Heart left ventricle (tissue), 16 donors: ENCODE measurements around the gene WBP1. TPM values are rescaled to one million over a fixed set of nuclear protein-coding genes. Genes with fewer than 3 reads are reported as not detected.
A peak's percentile ranks its signal among the peaks of the same experiment; 100 is the strongest.
"Not testable (repeated sequence)": the region's sequence is repeated elsewhere in the genome, so short reads cannot be mapped to it uniquely, and the experiment has no call there.

Experiments
- ATAC-seq, 4 donors: fragments of 200-7000 bp; cut with Tn5 transposase; one replicate each; pipeline ENCODE4 v1.9.1; 2020 to 2022; ENCODE audit warnings: moderate library complexity in 4 of 4, mild to moderate bottlenecking in 3 of 4, moderate number of reproducible peaks in 1 of 4
- DNase-seq, 5 donors: peaks; one replicate each; pipeline ENCODE4 v3.0.0-alpha.2; 2020
- H3K27ac ChIP-seq, 12 donors: fragments of 200-600 bp; sonication (generic) in 4 of 12; one replicate each; pipeline versions ENCODE4 v1.5.0 to v1.8.0; 2016 to 2022; ENCODE audit warnings: mild to moderate bottlenecking in 2 of 12
- H3K27me3 ChIP-seq, 9 donors: fragments of 200-600 bp; sonication (generic) in 2 of 9; one replicate each; pipeline versions ENCODE4 v1.5.1 to v1.8.0; 2016 to 2022; ENCODE audit warnings: mild to moderate bottlenecking in 3 of 9
- H3K36me3 ChIP-seq, 9 donors: fragments of 200-600 bp; sonication (generic) in 2 of 9; one replicate each; pipeline versions ENCODE4 v1.5.0 to v1.8.0; 2018 to 2022; ENCODE audit warnings: mild to moderate bottlenecking in 2 of 9
- H3K4me1 ChIP-seq, 12 donors: fragments of 200-600 bp; sonication (generic) in 4 of 12; one replicate each; pipeline versions ENCODE4 v1.5.0 to v1.8.0; 2016 to 2022; ENCODE audit warnings: mild to moderate bottlenecking in 3 of 12
- H3K4me3 ChIP-seq, 12 donors: fragments of 200-600 bp; sonication (generic) in 4 of 12; one replicate each; pipeline versions ENCODE4 v1.5.0 to v1.8.0; 2017 to 2022; ENCODE audit warnings: mild to moderate bottlenecking in 9 of 12, moderate library complexity in 4 of 12
- H3K9me3 ChIP-seq, 12 donors: fragments of 200-600 bp; sonication (generic) in 4 of 12; one replicate each; pipeline versions ENCODE4 v1.5.0 to v1.8.0; 2016 to 2022; ENCODE audit warnings: mild to moderate bottlenecking in 1 of 12
- CTCF ChIP-seq, 12 donors: fragments of 200-600 bp; sonication (generic) in 4 of 12; IDR thresholded peaks; one replicate each; pipeline versions ENCODE4 v1.5.0 to v1.8.0; 2018 to 2022; ENCODE audit warnings: antibody characterized with exemption in 12 of 12, mild to moderate bottlenecking in 5 of 12
- POLR2A ChIP-seq, 2 donors: fragments of 450-650 bp; IDR thresholded peaks; one replicate each; pipeline ENCODE4 v1.6.1; 2017; ENCODE audit warnings: antibody characterized with exemption in 2 of 2, mild to moderate bottlenecking in 2 of 2, moderate library complexity in 2 of 2
- WGBS, 4 donors: extraction: QIAGEN DNeasy Blood & Tissue Kit in 2 of 4; methylation state at CpG; one replicate each; pipeline versions ENCODE4 v1.1.5 to v1.1.7; 2013 to 2018; 5-methylcytosine and 5-hydroxymethylcytosine counted together
- intact Hi-C, 10 donors: fragments of 100-400 bp; cut with DNase I; formaldehyde crosslinking; loops; one replicate each; pipeline versions ENCODE4 v1.11.1 to v1.14.2; 2022
- polyA plus RNA-seq, 2 donors: library from polyadenylated mRNA; stranded (reverse); fragments of 200-250 nt; gene quantifications; one replicate each; pipeline ENCODE4 v1.2.3, GENCODE V29; 2013
- total RNA-seq, 9 donors: library from RNA; depleted of rRNA in 2 of 9; stranded (reverse); fragments of >200 nt in 2 of 9; fragmentation: NEBNext Ultra II Directional in 3 of 9; extraction: Animal tissue kit (Norgen Biotek cat#: 25700) in 3 of 9; gene quantifications; one replicate each; pipeline versions ENCODE4 v1.1.0 to v1.2.4, GENCODE V29; 2016 to 2023
- donor health status: ischemic (EF 13 %, LVEDD 7.1; RV severe dilation, severe dysfunction).
- donor health status: healthy with polysubstance abuse.
- donor health status: DM: no; HTN: yes; CAD: no.
- donor health status: DM: no; HTN: no; CAD: no.
- donor health status: ischemic (EF 25% LVEDD 6.9; RV normal size, moderate dysfunction).
- donor health status: ischemic (EF 25% LVEDD 5.7; RV mildly dilated, moderate dysfunction).
- donor health status: healthy.
- donor health status: DM: yes; HTN: yes; CAD: no.
- donor health status: ischemic (EF 35%, LVEDD 5.7; RV mildly dilated, moderate dysfunction).
- donor health status: nonischemic (EF 11% LVEDD 7.7; RV severe dilation, severe dysfunction).
- donor health status: DM: yes; HTN: yes; CAD: no.
- donor health status: PGD.
- donor health status: ischemic (EF 29% LVEDD 5.4; RV normal size, mild dysfunction).
- donor health status: nonischemic (EF 23%, LVEDD 6.1; RV moderate dilation, normal function).

WBP1 gene
- total and polyA plus RNA-seq, 11 donors, result 29.0 to 58.4 (median 42.4) TPM

GRCh38 chr2:74441170-74441689 is 17.0 kb upstream of the WBP1 start:
- intact Hi-C loops, result loop anchor here in 1 of 10 donors (2.0 kb wide), 1 partner anchor 14 kb away; the partner anchor contains the start of gene INO80B
- TF ChIP-seq CTCF (IDR thresholded peaks at IDR 0.05) (no peak), POLR2A (IDR thresholded peaks at IDR 0.05) (no peak)
- peaks cover 0 to 40% (median 0%) of the 10 kb centered on the region in 9 donors for H3K27me3 ChIP-seq
- H3K4me3 ChIP-seq, result peak overlapping the region; percentile 30 to 72 (median 60)
- H3K27ac ChIP-seq, result peak overlapping the region; percentile 77 to 95 (median 86)
- peaks cover 0 to 63% (median 36%) of the 10 kb centered on the region in 12 donors for H3K4me1 ChIP-seq
- DNase-seq (no peak), ATAC-seq (peak in 3 of 4 donors; percentile 0 to 10 (median 1))
- no peaks in the 10 kb centered on the region for H3K9me3 ChIP-seq
- 16 to 24% (median 19%) methylated on average over 29 to 33 of the region's 33 CpGs for WGBS, 4 donors
- H3K36me3 ChIP-seq, result no peaks in the 10 kb centered on the region

- peak within 1 kb of the TSS; percentile 77 to 95 (median 86) for H3K27ac ChIP-seq
- no peaks in the 10 kb centered on the region for H3K36me3 ChIP-seq
- no peak for TF ChIP-seq POLR2A (IDR thresholded peaks at IDR 0.05)
- TF ChIP-seq CTCF (IDR thresholded peaks at IDR 0.05), result no peak
- no peaks in the 10 kb centered on the region for H3K9me3 ChIP-seq
- intact Hi-C loops, result loop anchor here in 1 of 10 donors (2.0 kb wide), 1 partner anchor 13 kb away; the partner anchor contains the start of gene INO80B
- ATAC-seq, result peak in 2 of 4 donors; percentile 7 to 11
- peak in 1 of 5 donors; percentile 53 for DNase-seq
- peak within 1 kb of the TSS; percentile 30 to 72 (median 60) for H3K4me3 ChIP-seq
- peaks cover 0 to 40% (median 0%) of the 10 kb centered on the region in 9 donors for H3K27me3 ChIP-seq
- WGBS, 4 donors, result 6 to 30% (median 13%) methylated on average over 49 to 75 of the region's 75 CpGs
- H3K4me1 ChIP-seq, result peaks cover 0 to 58% (median 35%) of the 10 kb centered on the region in 12 donors
These were observed 16.4 kb upstream of the WBP1 start, which contains the start of gene RTKN for GRCh38 chr2:74441690-74442482. TSS of gene RTKN (minus strand) at chr2:74441937. CDS start at chr2:74441816, 121 bp downstream.

- peak overlapping the region in 6 of 12 donors; percentile 83 to 92 (median 86) for H3K27ac ChIP-seq
- ATAC-seq, H3K9me3 ChIP-seq, DNase-seq, H3K36me3 ChIP-seq, intact Hi-C loops: not testable (repeated sequence)
- peaks cover 0 to 50% (median 32%) of the 10 kb centered on the region in 12 donors for H3K4me1 ChIP-seq
- 91 to 97% (median 95%) methylated on average over 16 of the region's 16 CpGs for WGBS, 4 donors
- peak overlapping the region in 8 of 12 donors; percentile 57 to 72 (median 61) for H3K4me3 ChIP-seq
- H3K27me3 ChIP-seq, result peaks cover 0 to 40% (median 0%) of the 10 kb centered on the region in 9 donors
These were observed 15.5 kb upstream of the WBP1 start for GRCh38 chr2:74442483-74443297.

GRCh38 chr2:74444498-74445318 is 13.5 kb upstream of the WBP1 start:
- intact Hi-C loops, result no loop called here
- H3K4me1 ChIP-seq, result peaks cover 0 to 33% (median 20%) of the 10 kb centered on the region in 12 donors
- ATAC-seq (no peak), DNase-seq (no peak)
- no peak overlapping the region for H3K4me3 ChIP-seq
- H3K36me3 ChIP-seq, result no peaks in the 10 kb centered on the region
- peaks cover 0 to 35% (median 0%) of the 10 kb centered on the region in 9 donors for H3K27me3 ChIP-seq
- H3K9me3 ChIP-seq, result no peaks in the 10 kb centered on the region
- 33 to 51% (median 42%) methylated on average over 5 of the region's 5 CpGs for WGBS, 4 donors
- TF ChIP-seq POLR2A (IDR thresholded peaks at IDR 0.05) (no peak), CTCF (IDR thresholded peaks at IDR 0.05) (no peak)
- H3K27ac ChIP-seq, result no peak overlapping the region
